Kidney epithelial cell (primary cell): Measurements from ENCODE around the gene MANBA. TPM values are rescaled to one million over a fixed set of nuclear protein-coding genes. Genes with fewer than 3 reads are reported as not detected.

ENCODE experiments used
- DNase-seq: peaks from one replicate; pipeline ENCODE4 v3.0.0-alpha.2; 2010; ENCODE audit warnings: low read depth
- H3K27me3 ChIP-seq: 2 replicates; pipeline ENCODE4 v1.6.0; 2011; ENCODE audit warnings: low read length; ENCODE audit not compliant: control insufficient read depth, insufficient read depth
- H3K36me3 ChIP-seq: 2 replicates; pipeline ENCODE4 v1.5.1; 2011; ENCODE audit warnings: low read length; ENCODE audit not compliant: control insufficient read depth, insufficient read depth
- H3K4me3 ChIP-seq: 2 replicates; pipeline ENCODE4 v1.5.1; 2011; ENCODE audit warnings: low read depth, mild to moderate bottlenecking, control low read depth, low read length
- CTCF ChIP-seq: IDR thresholded peaks from 2 replicates; pipeline ENCODE4 v1.5.1; 2011; ENCODE audit warnings: mild to moderate bottlenecking, moderate library complexity, low read length, control low read depth, inconsistent platforms; ENCODE audit not compliant: insufficient read depth, poor library complexity, severe bottlenecking
- total RNA-seq: library from RNA; depleted of rRNA; stranded (reverse); fragments of >200 nt; gene quantifications from 2 replicates; pipeline ENCODE4 v1.2.3, GENCODE V29; 2015

Gene MANBA
- total RNA-seq, 1 donor from 2014 or later = 14.7 TPM

- Histone ChIP-seq H3K4me3 (no peak overlapping the region), H3K27me3 (no peaks in the 10 kb centered on the region), H3K36me3 (peaks cover 3% of the 10 kb centered on the region)
- TF ChIP-seq CTCF = no peak
- DNase-seq = no peak
These were observed 160.1 kb downstream of the MANBA start for GRCh38 chr4:102600689-102601088.

GRCh38 chr4:102599886-102600285, 160.9 kb downstream of the MANBA start:
- Histone ChIP-seq H3K36me3 (peaks cover 3% of the 10 kb centered on the region), H3K4me3 (no peak overlapping the region), H3K27me3 (no peaks in the 10 kb centered on the region)
- DNase-seq = no peak
- TF ChIP-seq CTCF = no peak

- no peak overlapping the region for H3K4me3 ChIP-seq
- no peak for TF ChIP-seq CTCF
- H3K36me3 ChIP-seq = peaks cover 3% of the 10 kb centered on the region
- no peak for DNase-seq
- H3K27me3 ChIP-seq = no peaks in the 10 kb centered on the region
These were observed 161.3 kb downstream of the MANBA start for GRCh38 chr4:102599455-102599854.

GRCh38 chr4:102598762-102599374, 161.9 kb downstream of the MANBA start:
- no peak overlapping the region for H3K4me3 ChIP-seq
- H3K27me3 ChIP-seq = no peaks in the 10 kb centered on the region
- no peak for DNase-seq
- TF ChIP-seq CTCF = no peak
- peaks cover 3% of the 10 kb centered on the region for H3K36me3 ChIP-seq

- TF ChIP-seq CTCF = no peak
- Histone ChIP-seq H3K27me3 (no peaks in the 10 kb centered on the region), H3K36me3 (peaks cover 3% of the 10 kb centered on the region), H3K4me3 (no peak overlapping the region)
- no peak for DNase-seq
These were observed 162.5 kb downstream of the MANBA start for GRCh38 chr4:102598086-102598761.

GRCh38 chr4:102596532-102596931, 164.2 kb downstream of the MANBA start:
- H3K36me3 ChIP-seq = peaks cover 3% of the 10 kb centered on the region
- no peaks in the 10 kb centered on the region for H3K27me3 ChIP-seq
- TF ChIP-seq CTCF = no peak
- H3K4me3 ChIP-seq = no peak overlapping the region
- no peak for DNase-seq
